NK-92 (cell line): ENCODE data around the gene CCDC102A.
"Not testable (repeated sequence)": the region's sequence is repeated elsewhere in the genome, so short reads cannot be mapped to it uniquely, and the experiment has no call there.

ENCODE experiments used
- DNase-seq: peaks from one replicate; lab custom pipeline; 2025; ENCODE audit not compliant: unreplicated experiment; lab: John Stamatoyannopoulos, UW

CCDC102A gene

GRCh38 chr16:57536306-57537193 is at the start of gene CCDC102A:
CCDC102A (minus strand) TSS chr16:57536571; CDS start chr16:57529177, 7,394 bp downstream.
- no peak for DNase-seq

DNA sequence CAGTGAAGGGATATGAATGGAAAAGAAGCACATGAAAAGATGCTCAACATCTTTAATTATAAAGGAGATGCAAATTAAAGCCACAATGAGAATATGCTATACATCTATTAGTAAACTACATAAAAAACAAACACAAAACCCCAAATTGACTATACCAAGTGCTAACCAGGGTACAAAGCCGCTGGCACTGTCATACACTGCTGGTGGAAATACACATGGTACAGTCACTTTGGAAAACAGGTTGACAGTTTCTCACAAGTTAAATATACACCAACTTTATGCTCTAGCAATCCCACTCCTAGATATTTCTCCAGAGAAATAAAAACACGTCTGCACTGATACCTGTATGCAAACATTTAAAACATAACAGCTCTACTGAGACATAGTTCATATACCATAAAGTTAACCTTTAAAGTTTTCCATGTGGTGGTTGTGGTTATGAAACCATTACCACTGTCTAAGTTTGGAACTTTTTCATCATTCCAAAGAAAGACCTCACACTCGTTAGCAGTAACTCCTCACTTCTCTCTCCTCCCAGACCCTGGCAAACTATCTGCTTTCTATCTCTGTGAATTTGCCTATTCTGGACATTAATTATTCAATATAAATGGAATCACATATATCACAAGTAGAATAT is 48.8 kb upstream of the CCDC102A start:
- DNase-seq, result no peak

GRCh38 chr16:57579361-57579665 is 42.9 kb upstream of the CCDC102A start:
- no peak for DNase-seq

- DNase-seq, result no peak
Measured at GRCh38 chr16:57578521-57579360, 42.4 kb upstream of the CCDC102A start.

DNA sequence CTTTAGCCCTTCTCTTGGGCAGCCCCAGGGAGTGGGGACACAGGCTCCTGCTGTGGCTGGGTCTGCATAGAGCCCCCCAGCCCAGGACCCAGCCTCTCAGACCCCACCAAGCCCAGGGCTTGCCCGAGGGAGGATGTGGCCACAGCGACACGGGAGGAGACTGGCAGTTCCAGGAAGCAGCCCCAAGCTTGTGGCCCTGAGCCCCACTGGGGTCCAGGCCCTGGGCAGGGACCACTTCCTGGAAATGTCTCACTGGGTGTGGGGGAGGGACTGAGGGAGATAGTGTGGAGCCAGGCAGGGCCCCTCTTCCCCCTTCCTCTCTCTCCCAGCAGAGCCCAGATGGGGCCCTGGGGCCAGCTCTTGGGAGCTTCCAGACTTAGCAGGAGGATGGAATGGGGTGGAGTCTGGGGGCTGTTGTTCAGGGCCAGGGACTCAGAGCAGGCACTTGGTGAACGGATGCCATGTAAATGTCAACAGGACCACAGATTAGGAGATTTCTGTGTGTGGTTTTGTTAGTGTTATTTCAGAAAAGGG is 41.4 kb upstream of the CCDC102A start:
- no peak for DNase-seq

DNA sequence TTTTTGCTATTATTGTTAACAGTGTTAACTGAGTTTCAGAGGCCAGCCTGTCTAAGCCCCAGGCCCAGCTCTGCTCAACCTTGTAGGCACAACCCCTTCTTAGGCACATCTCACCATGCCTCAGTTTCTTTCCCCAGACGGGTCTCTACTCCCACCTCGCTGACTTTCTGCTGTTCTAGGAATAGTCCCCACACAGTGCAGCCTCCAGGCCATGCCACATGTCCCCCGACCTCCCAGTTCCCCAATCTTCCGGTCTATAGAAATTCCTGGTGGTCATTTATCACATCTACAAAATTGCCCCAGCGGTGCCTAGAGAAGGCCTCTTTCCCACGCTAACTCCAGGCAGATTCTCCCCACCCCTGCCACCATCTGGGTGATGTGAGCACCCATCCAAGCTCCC is 40.8 kb upstream of the CCDC102A start:
- DNase-seq, result no peak

GRCh38 chr16:57576429-57576870 is 40.1 kb upstream of the CCDC102A start:
- no peak for DNase-seq

DNA sequence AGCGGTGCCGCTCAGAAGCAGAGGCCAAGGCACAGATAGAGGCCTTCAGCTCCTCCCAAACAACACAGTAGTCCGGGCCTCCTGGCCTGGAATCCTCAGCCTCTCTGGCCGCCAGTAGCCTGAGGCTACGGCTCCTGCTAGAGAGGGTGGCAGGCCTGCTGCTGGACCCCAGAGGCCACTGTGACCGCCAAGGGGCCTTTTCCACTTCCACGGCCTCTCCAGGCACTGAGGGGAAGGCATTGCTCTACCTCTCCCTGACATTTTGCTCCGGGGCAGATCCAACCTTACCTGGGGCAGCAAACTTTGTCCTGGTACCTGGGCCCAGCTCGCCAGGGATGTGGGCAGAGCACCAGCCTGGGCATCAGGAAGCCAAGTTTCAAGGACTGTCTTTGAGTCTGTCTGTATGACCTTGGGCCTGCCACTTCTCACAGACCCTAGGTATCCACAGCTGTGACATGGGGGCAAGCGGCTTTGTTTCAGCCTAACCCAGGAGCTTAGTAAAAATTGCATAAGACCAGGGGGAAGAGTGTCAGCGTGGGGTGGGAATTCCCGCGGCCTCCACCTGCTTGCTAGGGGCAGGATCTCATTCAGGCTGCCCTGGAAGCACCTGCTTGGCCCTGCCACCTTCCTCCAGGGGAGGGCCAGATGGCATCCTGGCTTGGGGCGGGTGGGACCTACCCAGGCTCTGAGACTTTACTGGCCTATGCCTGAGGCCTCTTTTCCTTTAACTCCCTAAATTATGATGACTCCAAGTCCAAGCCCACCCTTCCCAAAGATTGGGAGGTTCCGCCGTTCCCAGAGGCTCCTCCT is 39.3 kb upstream of the CCDC102A start:
- no peak for DNase-seq

DNA sequence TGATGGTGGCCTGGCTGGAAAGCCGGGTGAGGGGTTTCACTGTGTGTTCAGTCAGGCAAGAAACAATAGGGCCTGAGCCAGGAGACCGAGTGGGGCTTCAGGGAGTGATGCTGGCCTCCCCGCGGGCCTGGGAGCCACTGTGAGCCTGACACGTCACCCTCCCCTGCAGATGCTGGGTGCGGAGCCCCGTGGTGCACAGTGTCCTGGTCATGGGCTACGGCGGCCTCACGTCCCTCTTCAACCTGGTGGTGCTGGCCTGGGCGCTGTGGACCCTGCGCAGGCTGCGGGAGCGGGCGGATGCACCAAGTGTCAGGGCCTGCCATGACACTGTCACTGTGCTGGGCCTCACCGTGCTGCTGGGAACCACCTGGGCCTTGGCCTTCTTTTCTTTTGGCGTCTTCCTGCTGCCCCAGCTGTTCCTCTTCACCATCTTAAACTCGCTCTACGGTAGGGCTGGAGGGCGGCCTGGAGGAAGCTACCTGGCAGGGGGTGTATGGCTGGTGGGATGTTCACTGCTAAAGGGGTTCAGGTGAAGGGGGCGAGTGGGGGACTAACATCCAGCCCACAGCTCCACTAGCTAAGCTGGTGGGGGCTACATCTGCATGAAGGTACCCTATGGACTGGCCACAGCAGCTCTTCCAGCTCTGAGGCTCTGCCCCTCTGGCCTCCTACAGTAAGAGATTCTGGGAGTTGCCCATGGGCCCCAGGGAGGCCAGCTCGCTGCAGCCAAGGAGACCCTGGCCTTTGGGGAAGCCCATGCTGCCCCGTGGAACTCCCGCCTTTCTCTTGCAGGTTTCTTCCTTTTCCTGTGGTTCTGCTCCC is 38.5 kb upstream of the CCDC102A start:
- DNase-seq, result no peak

GRCh38 chr16:57574086-57574485 is 37.7 kb upstream of the CCDC102A start:
- DNase-seq, result no peak

GRCh38 chr16:57572978-57573728 is 36.8 kb upstream of the CCDC102A start:
- no peak for DNase-seq

DNA sequence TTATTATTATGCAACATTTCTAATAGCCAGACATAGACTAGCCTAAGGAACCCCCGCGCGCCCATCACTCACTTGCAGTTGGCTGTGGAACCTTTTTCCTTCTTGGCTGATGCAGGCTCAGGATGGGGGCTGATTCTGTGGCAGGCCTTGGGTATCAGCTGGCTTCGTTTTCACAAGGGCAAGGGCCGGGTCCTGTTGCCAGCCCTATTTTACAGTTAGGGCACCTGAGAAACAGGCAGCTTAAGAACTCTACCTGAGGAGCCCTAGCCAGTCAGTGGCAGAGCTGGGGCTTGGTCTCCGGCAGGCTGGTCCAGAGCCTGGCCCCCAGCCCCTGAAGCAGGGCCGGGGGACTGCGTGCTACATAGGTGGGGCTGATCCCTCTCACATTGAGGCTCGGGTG is 34.7 kb upstream of the CCDC102A start:
- no peak for DNase-seq

DNA sequence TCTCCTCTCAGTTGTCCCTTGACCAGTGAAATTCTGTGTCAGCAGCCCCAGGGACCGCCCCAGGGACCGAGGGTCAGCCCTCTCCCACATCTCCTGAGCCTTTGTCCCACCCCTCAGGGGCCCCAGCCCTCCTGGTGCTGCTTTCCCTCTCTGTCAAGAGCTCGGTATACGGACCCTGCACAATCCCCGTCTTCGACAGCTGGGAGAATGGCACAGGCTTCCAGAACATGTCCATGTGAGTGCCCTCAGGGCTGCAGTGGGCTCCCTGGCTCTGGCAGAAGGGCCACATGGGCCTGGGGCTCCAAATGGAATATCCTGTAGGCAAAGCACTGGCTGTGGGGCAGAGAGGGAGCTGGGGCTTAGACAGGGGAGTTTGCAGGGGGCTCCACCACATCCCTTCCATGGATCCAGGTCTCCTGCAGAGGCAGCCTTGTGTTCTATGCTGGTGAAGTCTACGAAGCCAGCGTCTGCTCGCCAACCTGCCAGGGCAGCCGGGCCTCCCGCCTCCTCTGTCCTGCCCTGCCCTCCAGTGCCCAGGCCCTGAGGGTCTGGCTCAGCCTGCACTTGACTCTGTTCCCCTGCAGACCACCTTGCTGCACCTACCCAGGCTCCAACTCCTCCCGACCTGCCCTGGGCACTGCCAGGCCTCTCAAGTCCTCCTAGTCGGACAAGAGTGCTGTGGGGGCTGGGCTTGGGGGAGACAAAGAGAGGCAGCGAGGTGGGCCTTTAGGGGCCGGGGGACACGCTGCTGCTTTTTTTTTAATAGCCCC is 34.1 kb upstream of the CCDC102A start:
- no peak for DNase-seq

DNA sequence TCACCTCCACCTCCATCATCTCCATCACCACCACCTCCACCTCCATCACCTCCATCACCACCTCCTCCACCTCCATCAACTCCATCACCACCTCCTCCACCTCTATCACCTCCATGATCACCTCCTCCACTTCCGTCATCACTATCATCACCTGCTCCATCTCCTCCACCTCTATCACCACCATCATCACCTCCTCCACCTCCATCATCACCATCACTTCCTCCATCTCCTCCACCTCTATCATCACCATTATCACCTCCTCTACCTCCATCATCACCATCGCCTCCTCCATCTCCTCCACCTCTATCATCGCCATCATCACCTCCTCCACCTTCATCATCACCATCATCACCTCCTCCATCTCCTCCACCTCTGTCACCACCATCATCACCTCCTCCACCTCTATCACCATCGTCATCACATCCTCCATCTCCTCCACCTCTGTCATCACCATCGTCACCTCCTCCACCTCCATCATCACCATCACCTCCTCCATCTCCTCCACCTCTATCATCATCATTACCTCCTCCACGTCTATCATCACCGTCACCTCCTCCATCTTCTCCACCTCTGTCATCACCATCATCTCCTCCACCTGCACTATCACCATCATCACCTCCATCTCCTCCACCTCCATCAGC is 33.1 kb upstream of the CCDC102A start:
- no peak for DNase-seq

DNA sequence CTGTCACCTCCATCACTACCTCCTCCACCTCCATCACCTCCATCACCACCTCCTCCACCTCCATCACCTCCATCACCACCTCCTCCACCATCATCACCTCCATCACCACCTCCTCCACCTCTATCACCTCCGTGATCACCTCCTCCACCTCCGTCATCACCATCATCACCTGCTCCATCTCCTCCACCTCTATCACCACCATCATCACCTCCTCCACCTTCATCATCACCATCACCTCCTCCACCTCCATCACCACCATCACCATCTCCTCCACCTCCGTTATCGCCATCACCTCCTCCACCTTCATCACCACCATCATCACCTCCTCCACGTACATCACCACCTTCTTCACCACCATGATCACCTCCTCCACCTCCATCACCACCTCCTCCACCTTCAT is 32.4 kb upstream of the CCDC102A start:
- not testable (repeated sequence) for DNase-seq

DNA sequence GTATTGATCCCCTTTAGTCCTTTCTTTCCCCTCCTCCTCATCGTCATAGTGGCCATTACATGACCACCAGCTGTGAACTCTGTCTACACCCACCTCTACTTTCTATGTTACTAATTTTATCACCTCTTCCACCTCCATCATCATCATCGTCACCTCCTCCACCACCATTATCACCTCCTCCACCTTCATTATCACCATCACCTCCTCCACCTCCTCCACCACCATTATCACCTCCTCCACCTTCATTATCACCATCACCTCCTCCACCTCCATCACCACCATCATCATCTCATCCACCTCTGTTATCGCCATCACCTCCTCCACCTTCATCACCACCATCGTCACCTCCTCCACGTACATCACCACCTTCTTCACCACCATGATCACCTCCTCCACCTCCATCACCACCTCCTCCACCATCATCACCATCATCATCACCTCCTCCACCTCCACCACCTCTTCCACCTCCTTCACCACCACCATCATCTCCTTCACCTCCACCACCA is 31.9 kb upstream of the CCDC102A start:
- DNase-seq, result no peak

GRCh38 chr16:57567691-57568090 is 31.3 kb upstream of the CCDC102A start:
- DNase-seq, result no peak

GRCh38 chr16:57566436-57566835 is 30.1 kb upstream of the CCDC102A start:
- DNase-seq, result no peak
